Breast epithelium (tissue), 4 donors: ENCODE measurements around the gene DMRTB1. TPM values are rescaled to one million over a fixed set of nuclear protein-coding genes. Genes with fewer than 3 reads are reported as not detected.
"Not testable (repeated sequence)": the region's sequence is repeated elsewhere in the genome, so short reads cannot be mapped to it uniquely, and the experiment has no call there.

Source experiments
- DNase-seq, 2 donors: peaks; one replicate each; pipeline ENCODE4 v3.0.0-alpha.2; 2019; ENCODE audit warnings: low spot score in 2 of 2
- H3K27ac ChIP-seq, 2 donors: fragments of 200-600 bp; sonication (generic) in 1 of 2; one replicate each; pipeline ENCODE4 v1.5.1; 2016 to 2019; ENCODE audit warnings: mild to moderate bottlenecking in 1 of 2
- H3K27me3 ChIP-seq, 2 donors: fragments of 200-600 bp; sonication (generic) in 1 of 2; one replicate each; pipeline versions ENCODE4 v1.5.1 to v1.6.0; 2017 to 2019; ENCODE audit warnings: control low read depth in 1 of 2, mild to moderate bottlenecking in 1 of 2
- H3K36me3 ChIP-seq: fragments of 200-600 bp; one replicate; pipeline ENCODE4 v1.5.1; 2019
- H3K4me1 ChIP-seq, 2 donors: fragments of 200-600 bp; sonication (generic); one replicate each; pipeline ENCODE4 v1.5.1; 2016 to 2019; ENCODE audit warnings: control low read depth in 1 of 2
- H3K4me3 ChIP-seq, 3 donors: fragments of 200-600 bp; sonication (generic); 1 replicate in 2 of 3; 2 replicates in 1 of 3; pipeline ENCODE4 v1.5.1; 2016 to 2019; ENCODE audit warnings: mild to moderate bottlenecking in 3 of 3, moderate library complexity in 2 of 3
- H3K9me3 ChIP-seq, 2 donors: fragments of 200-600 bp; sonication (generic) in 1 of 2; one replicate each; pipeline ENCODE4 v1.5.1; 2016 to 2019; ENCODE audit warnings: control low read depth in 1 of 2
- CTCF ChIP-seq, 3 donors: fragments of 450-650 bp; IDR thresholded peaks; one replicate each; pipeline ENCODE4 v1.5.1; 2016 to 2017; ENCODE audit warnings: antibody characterized with exemption in 3 of 3, mild to moderate bottlenecking in 3 of 3, moderate library complexity in 3 of 3
- POLR2A ChIP-seq: fragments of 450-650 bp; IDR thresholded peaks from one replicate; pipeline ENCODE4 v1.6.1; 2016; ENCODE audit warnings: antibody characterized with exemption, mild to moderate bottlenecking, moderate library complexity
- POLR2AphosphoS5 ChIP-seq, 3 donors: sonication (generic); formaldehyde crosslinking; IDR thresholded peaks; one replicate each; pipeline ENCODE4 v1.6.1; 2017; ENCODE audit warnings: antibody characterized with exemption in 3 of 3
- intact Hi-C: fragments of 100-400 bp; cut with DNase I; formaldehyde crosslinking; loops from one replicate; pipeline ENCODE4 v1.15.1; 2023; ENCODE audit warnings: low total_unique reads
- total RNA-seq, 3 donors: library from RNA; depleted of rRNA; stranded (reverse); fragments of >200 nt; gene quantifications; one replicate each; pipeline ENCODE4 v1.1.0, GENCODE V29; 2016

DMRTB1 gene
- total RNA-seq, 3 donors from 2014 or later: not detected

- Histone ChIP-seq H3K27me3 (no peaks in the 10 kb centered on the region), H3K27ac (no peak overlapping the region), H3K4me1 (no peaks in the 10 kb centered on the region), H3K36me3 (no peaks in the 10 kb centered on the region), H3K4me3 (no peak overlapping the region), H3K9me3 (no peaks in the 10 kb centered on the region)
- intact Hi-C loops: loop anchor here (10.0 kb wide), 1 partner anchor 356 kb away; no protein-coding TSS in a partner anchor
- DNase-seq: no peak
- TF ChIP-seq POLR2AphosphoS5 (IDR thresholded peaks at IDR 0.05) (no peak), POLR2A (no peak)
These were observed 28.4 kb upstream of the DMRTB1 start for GRCh38 chr1:53430779-53431178.

DNA sequence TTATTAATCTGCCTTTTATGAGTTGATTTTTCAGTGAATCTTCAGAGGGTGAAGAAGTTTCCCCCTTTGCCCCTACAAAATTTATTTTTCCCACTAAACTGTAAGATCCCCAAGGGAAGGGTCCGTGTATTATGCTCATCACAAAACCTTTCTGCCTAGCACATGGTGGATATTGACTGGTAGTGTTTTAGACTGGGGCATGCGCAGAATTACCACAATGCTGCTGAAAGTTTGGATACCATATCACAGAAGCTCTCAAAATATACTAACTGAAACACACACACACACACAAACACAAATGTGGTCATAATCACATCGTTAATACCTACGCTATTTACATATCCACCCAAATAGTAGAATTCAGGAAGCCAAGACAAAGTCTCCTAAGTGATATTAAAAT, 28.0 kb upstream of the DMRTB1 start:
- intact Hi-C loops: loop anchor here (10.0 kb wide), 1 partner anchor 356 kb away; no protein-coding TSS in a partner anchor
- H3K27ac ChIP-seq: no peak overlapping the region
- H3K9me3 ChIP-seq: no peaks in the 10 kb centered on the region
- no peaks in the 10 kb centered on the region for H3K4me1 ChIP-seq
- no peak for TF ChIP-seq POLR2A
- TF ChIP-seq POLR2AphosphoS5 (IDR thresholded peaks at IDR 0.05): no peak
- TF ChIP-seq CTCF (IDR thresholded peaks at IDR 0.05): no peak
- no peak for DNase-seq
- no peak overlapping the region for H3K4me3 ChIP-seq
- no peaks in the 10 kb centered on the region for H3K27me3 ChIP-seq
- no peaks in the 10 kb centered on the region for H3K36me3 ChIP-seq

- TF ChIP-seq CTCF (IDR thresholded peaks at IDR 0.05) (no peak), POLR2A (no peak), POLR2AphosphoS5 (IDR thresholded peaks at IDR 0.05) (no peak)
These were observed 27.2 kb upstream of the DMRTB1 start for GRCh38 chr1:53431805-53432565.

DNA sequence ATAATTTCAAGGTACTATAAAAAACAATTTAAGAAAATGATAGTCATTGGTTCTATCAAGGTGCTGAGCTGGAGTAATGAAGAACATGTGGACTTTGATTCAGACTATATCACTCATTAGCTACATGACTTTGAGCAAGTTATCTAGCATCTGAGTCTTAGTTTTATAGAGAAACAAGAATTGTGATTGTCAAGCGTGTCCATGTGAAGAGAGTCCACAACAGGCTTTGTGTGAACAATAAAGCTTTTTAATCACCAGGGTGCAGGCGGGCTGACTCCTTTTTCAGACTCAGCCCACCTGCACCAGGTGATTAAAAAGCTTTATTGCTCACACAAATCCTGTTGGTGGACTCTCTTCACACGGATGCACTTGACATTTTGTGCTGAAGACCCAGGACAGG, 26.6 kb upstream of the DMRTB1 start:
- H3K27me3 ChIP-seq: no peaks in the 10 kb centered on the region
- no peak for DNase-seq
- H3K27ac ChIP-seq: no peak overlapping the region
- no peak for TF ChIP-seq POLR2A
- no peak for TF ChIP-seq CTCF (IDR thresholded peaks at IDR 0.05)
- no peak for TF ChIP-seq POLR2AphosphoS5 (IDR thresholded peaks at IDR 0.05)
- intact Hi-C loops: loop anchor here (2.0 to 10.0 kb wide), 2 partner anchors 16 to 358 kb away; no protein-coding TSS in a partner anchor
- H3K36me3 ChIP-seq: no peaks in the 10 kb centered on the region
- no peaks in the 10 kb centered on the region for H3K4me1 ChIP-seq
- H3K9me3 ChIP-seq: no peaks in the 10 kb centered on the region
- no peak overlapping the region for H3K4me3 ChIP-seq

More at GRCh38 chr1:53431805-53432565, 27.2 kb upstream of the DMRTB1 start:
- intact Hi-C loops: loop anchor here (2.0 to 10.0 kb wide), 2 partner anchors 15 to 357 kb away; no protein-coding TSS in a partner anchor
- H3K27ac ChIP-seq: no peak overlapping the region
- no peaks in the 10 kb centered on the region for H3K4me1 ChIP-seq
- H3K27me3 ChIP-seq: no peaks in the 10 kb centered on the region
- H3K4me3 ChIP-seq: no peak overlapping the region
- no peaks in the 10 kb centered on the region for H3K9me3 ChIP-seq
- H3K36me3 ChIP-seq: no peaks in the 10 kb centered on the region
- DNase-seq: no peak

DNA sequence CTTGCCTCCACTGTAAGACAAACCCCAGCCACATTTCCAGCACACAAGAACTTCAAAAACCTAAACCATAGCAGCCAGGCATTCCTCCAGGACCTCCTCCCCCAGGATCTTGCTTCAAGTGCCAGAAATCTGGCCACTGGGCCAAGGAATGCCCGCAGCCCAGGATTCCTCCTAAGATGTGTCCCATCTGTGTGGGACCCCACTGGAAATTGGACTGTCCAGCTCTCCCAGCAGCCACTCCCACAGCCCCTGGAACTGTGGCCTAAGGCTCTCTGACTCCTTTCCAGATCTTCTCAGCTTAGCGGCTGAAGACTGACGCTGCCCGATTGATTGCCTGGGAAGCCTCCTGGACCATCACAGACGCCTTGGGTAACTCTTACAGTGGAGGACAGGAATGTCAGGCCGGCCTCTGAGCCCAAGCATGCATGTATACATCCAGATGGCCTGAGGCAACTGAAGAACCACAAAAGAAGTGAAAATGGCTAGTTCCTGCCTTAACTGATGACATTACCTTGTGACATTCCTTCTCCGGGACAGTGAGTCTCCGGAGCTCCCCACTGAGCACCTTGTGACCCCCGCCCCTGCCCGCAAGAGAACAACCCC, 24.7 kb upstream of the DMRTB1 start:
- not testable (repeated sequence) for DNase-seq, H3K4me1 ChIP-seq, H3K27me3 ChIP-seq, H3K36me3 ChIP-seq, H3K27ac ChIP-seq, H3K4me3 ChIP-seq, H3K9me3 ChIP-seq
- intact Hi-C loops: loop anchor here (10.0 kb wide), 1 partner anchor 360 kb away; no protein-coding TSS in a partner anchor

DNA sequence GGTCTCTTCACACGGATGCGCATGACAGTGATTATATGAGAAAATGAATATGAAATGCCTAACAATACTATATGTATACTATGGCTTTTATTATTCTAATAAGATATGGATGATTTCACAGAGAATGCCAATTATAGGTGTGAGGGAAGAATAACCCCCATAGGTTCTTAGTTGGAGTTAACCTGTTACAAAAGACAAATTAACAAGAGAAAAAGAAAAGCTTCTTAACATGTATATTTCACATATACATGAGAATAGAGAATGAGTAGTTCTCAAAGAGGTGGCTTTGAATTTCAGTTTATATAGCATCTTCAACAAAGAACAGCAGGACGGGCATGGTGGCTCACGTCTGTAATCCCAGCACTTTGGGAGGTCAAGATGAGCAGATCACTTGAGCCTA, 24.0 kb upstream of the DMRTB1 start:
- TF ChIP-seq CTCF (IDR thresholded peaks at IDR 0.05): no peak
- TF ChIP-seq POLR2A: no peak
- TF ChIP-seq POLR2AphosphoS5 (IDR thresholded peaks at IDR 0.05): no peak
- no peak overlapping the region for H3K27ac ChIP-seq
- intact Hi-C loops: loop anchor here (10.0 kb wide), 1 partner anchor 360 kb away; no protein-coding TSS in a partner anchor
- no peaks in the 10 kb centered on the region for H3K36me3 ChIP-seq
- H3K4me3 ChIP-seq: no peak overlapping the region
- no peaks in the 10 kb centered on the region for H3K4me1 ChIP-seq
- H3K27me3 ChIP-seq: no peaks in the 10 kb centered on the region
- no peak for DNase-seq
- H3K9me3 ChIP-seq: no peaks in the 10 kb centered on the region
